Measurements from ENCODE around the gene DUSP3. TPM values are rescaled to one million over a fixed set of nuclear protein-coding genes. Genes with fewer than 3 reads are reported as not detected.

Gene DUSP3
- total and polyA plus RNA-seq, 10 of the 15 experiments (the other 5 are each of a cell fraction or from before 2014, with no cell fraction given), result 1.5 to 12.1 (median 3.8) TPM

DNA sequence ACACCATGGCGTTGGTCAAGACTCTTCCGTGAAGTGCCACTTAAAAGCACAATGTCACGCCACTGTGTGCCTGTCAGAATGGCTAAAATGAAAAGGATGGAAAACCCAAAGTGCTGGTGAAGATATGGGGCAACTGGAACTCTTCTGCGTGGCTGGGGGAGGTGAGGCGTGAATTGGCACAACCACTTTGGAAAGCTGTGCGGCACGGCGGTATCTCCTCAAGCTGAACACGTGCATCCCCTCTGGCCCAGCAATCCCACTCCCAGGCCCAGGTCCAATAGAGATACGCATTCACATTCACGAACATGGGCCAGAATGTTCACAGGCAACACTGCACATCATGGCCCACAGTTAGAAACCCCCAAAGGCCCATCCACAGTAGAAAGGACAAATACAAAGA is 8.9 kb downstream of the DUSP3 start:
- DNase-seq (ENCODE audit: low read depth, low spot score), result no peak
- in situ Hi-C loops (cut with MboI), result no loop called here

More for the DNA sequence above, 8.9 kb downstream of the DUSP3 start:
- CTCF ChIA-PET, result interaction anchor here (0.8 kb wide), 1 partner anchor 9 kb away, joined by 4 read pairs; no protein-coding TSS in a partner anchor
- RAD21 ChIA-PET (ENCODE audit: unreplicated experiment), result no interaction called here
- ATAC-seq, result no peak
- peaks cover 7% of the 10 kb centered on the region for H3K4me1 ChIP-seq (ENCODE audit: control insufficient read depth, insufficient read depth, low read length)
- H3K27me3 ChIP-seq (replicated peaks in 1 of 2; ENCODE audit: control insufficient read depth in 2 of 2, insufficient read depth in 2 of 2, low read length in 1 of 2), result no peaks in the 10 kb centered on the region; a peak in 1 of 4 replicates
- no peaks in the 10 kb centered on the region for H3K79me2 ChIP-seq (ENCODE audit: control insufficient read depth, insufficient read depth, low read length)
- H3K4me2 ChIP-seq (ENCODE audit: control insufficient read depth, insufficient read depth), result no peak overlapping the region
- H3K36me3 ChIP-seq (ENCODE audit: control insufficient read depth in 2 of 2, insufficient read depth in 2 of 2, low read length in 1 of 2), result no peaks in the 10 kb centered on the region; a peak in 1 of 4 replicates
- no peaks in the 10 kb centered on the region for H3K9me3 ChIP-seq (replicated peaks; ENCODE audit: control insufficient read depth, insufficient read depth, low read length)
- H2AFZ ChIP-seq (ENCODE audit: control insufficient read depth, low read depth, low read length), result no peak overlapping the region
- no peak overlapping the region for H3K9ac ChIP-seq (ENCODE audit: control insufficient read depth, insufficient read depth, low read length)
- POLR2A ChIA-PET, result interaction anchor here (0.5 kb wide), 1 partner anchor 720 kb away, joined by 3 read pairs; no protein-coding TSS in a partner anchor
- no peak for FAIRE-seq
- H4K20me1 ChIP-seq (ENCODE audit: control insufficient read depth, insufficient read depth), result no peaks in the 10 kb centered on the region
- TF ChIP-seq PRDM15 (CRISPR knock-in tag; IDR thresholded peaks at IDR 0.05), result no peak
- TF ChIP-seq E2F4 (IDR thresholded peaks at IDR 0.05; ENCODE audit: low read depth, low read length), result no peak
- no peak for TF ChIP-seq RBBP5 (conservative IDR thresholded peaks at IDR 0.05)
- no peak for TF ChIP-seq RFX5 (IDR thresholded peaks at IDR 0.05; ENCODE audit: low read depth, low read length)
- no peak for TF ChIP-seq JUNB (IDR thresholded peaks at IDR 0.05)
- no peak for TF ChIP-seq BCL3 (IDR thresholded peaks at IDR 0.05; ENCODE audit: borderline replicate concordance, insufficient read depth, low read depth, low read length, poor library complexity, severe bottlenecking)
- TF ChIP-seq PAX8 (IDR thresholded peaks at IDR 0.05), result no peak
- no peak for TF ChIP-seq NFXL1 (IDR thresholded peaks at IDR 0.05; ENCODE audit: borderline replicate concordance)
- no peak for TF ChIP-seq RUNX3 (IDR thresholded peaks at IDR 0.05; ENCODE audit: low read length)
- TF ChIP-seq BACH1 (IDR thresholded peaks at IDR 0.05; ENCODE audit: borderline replicate concordance), result no peak
- TF ChIP-seq IKZF2 (IDR thresholded peaks at IDR 0.05), result no peak
- TF ChIP-seq SMAD5 (IDR thresholded peaks at IDR 0.05; ENCODE audit: low read depth), result no peak
- no peak for TF ChIP-seq TCF3 (IDR thresholded peaks at IDR 0.05; ENCODE audit: borderline replicate concordance, insufficient read depth, low read depth, low read length)
- H3K4me3 ChIP-seq, result no peak overlapping the region
- intact Hi-C loops (cut with micrococcal nuclease; ENCODE audit: unreplicated experiment), result no loop called here
- SMC1A ChIA-PET (ENCODE audit: uncharacterized antibody, unreplicated experiment), result interaction anchor here (0.5 kb wide), 1 partner anchor 787 kb away, joined by 3 read pairs; no protein-coding TSS in a partner anchor
- BruUV-seq (replicated peaks), result no TSS peak
- 98% methylated on average over 11 of the region's 11 CpGs for WGBS (ENCODE audit: insufficient coverage, insufficient replicate concordance, low lambda C conversion rate, missing lambda C conversion rate)
- H3K27ac ChIP-seq (ENCODE audit: control insufficient read depth, insufficient read depth), result no peak overlapping the region
